H9 (cell line): Measurements from ENCODE around the gene FAM174B. TPM values are rescaled to one million over a fixed set of nuclear protein-coding genes. Genes with fewer than 3 reads are reported as not detected.

Source experiments
- DNase-seq: peaks from one replicate; pipeline ENCODE4 v3.0.0-alpha.2; 2017
- H2AFZ ChIP-seq: one replicate; pipeline ENCODE4 v1.6.1; 2013; ENCODE audit warnings: mild to moderate bottlenecking, low read length, control low read depth, moderate library complexity
- H2AK5ac ChIP-seq: 2 replicates; pipeline ENCODE4 v1.6.1; 2013; ENCODE audit warnings: low read length, control low read depth, mixed read lengths; ENCODE audit not compliant: insufficient read length
- H2BK120ac ChIP-seq: one replicate; pipeline ENCODE4 v1.6.1; 2013; ENCODE audit warnings: low read depth, mild to moderate bottlenecking, low read length, control low read depth, inconsistent platforms; ENCODE audit not compliant: poor library complexity, severe bottlenecking
- H2BK12ac ChIP-seq: 2 replicates; pipeline ENCODE4 v1.6.1; 2013; ENCODE audit warnings: low read length, control low read depth, mixed read lengths, low read depth; ENCODE audit not compliant: insufficient read length
- H2BK15ac ChIP-seq: 2 replicates; pipeline ENCODE4 v1.6.1; 2013; ENCODE audit warnings: low read depth, low read length, control low read depth
- H2BK20ac ChIP-seq: one replicate; pipeline ENCODE4 v1.6.1; 2013; ENCODE audit warnings: low read depth, mild to moderate bottlenecking, low read length, control low read depth, inconsistent platforms; ENCODE audit not compliant: poor library complexity, severe bottlenecking
- H2BK5ac ChIP-seq: 2 replicates; pipeline ENCODE4 v1.6.1; 2013; ENCODE audit warnings: low read length, control low read depth, mixed read lengths; ENCODE audit not compliant: insufficient read length
- H3K14ac ChIP-seq: 2 replicates; pipeline ENCODE4 v1.6.1; 2013; ENCODE audit warnings: low read length, control low read depth; ENCODE audit not compliant: insufficient read depth
- H3K18ac ChIP-seq: 2 replicates; pipeline ENCODE4 v1.6.1; 2013; ENCODE audit warnings: low read depth, mild to moderate bottlenecking, mixed read lengths, low read length, control low read depth; ENCODE audit not compliant: insufficient read length
- H3K23ac ChIP-seq: 2 replicates; pipeline ENCODE4 v1.6.1; 2013; ENCODE audit warnings: low read length, control low read depth, mixed read lengths, low read depth; ENCODE audit not compliant: insufficient read length
- H3K23me2 ChIP-seq: 2 replicates; pipeline ENCODE4 v1.6.1; 2013; ENCODE audit warnings: low read depth, mild to moderate bottlenecking, mixed read lengths, low read length, control low read depth; ENCODE audit not compliant: insufficient read length, poor library complexity, severe bottlenecking
- H3K27ac ChIP-seq: 2 replicates; pipeline ENCODE4 v1.5.1; 2013; ENCODE audit warnings: low read length, control low read depth, mixed read lengths, low read depth; ENCODE audit not compliant: insufficient read length
- H3K27me3 ChIP-seq: 2 replicates; pipeline ENCODE4 v1.6.1; 2013; ENCODE audit warnings: low read length, control low read depth, inconsistent platforms; ENCODE audit not compliant: insufficient read depth
- H3K4ac ChIP-seq: 2 replicates; pipeline ENCODE4 v1.6.1; 2013; ENCODE audit warnings: low read depth, mild to moderate bottlenecking, control low read depth, inconsistent platforms, low read length, moderate library complexity
- H3K4me1 ChIP-seq: 2 replicates; pipeline ENCODE4 v1.6.1; 2013; ENCODE audit warnings: low read length, control low read depth, inconsistent platforms; ENCODE audit not compliant: insufficient read depth
- H3K4me2 ChIP-seq: 2 replicates; pipeline ENCODE4 v1.6.1; 2013; ENCODE audit warnings: low read length, control low read depth, mixed read lengths; ENCODE audit not compliant: insufficient read length, insufficient read depth
- H3K56ac ChIP-seq: 2 replicates; pipeline ENCODE4 v1.6.1; 2013; ENCODE audit warnings: low read depth, mild to moderate bottlenecking, mixed read lengths, low read length, control low read depth; ENCODE audit not compliant: insufficient read length
- H3K79me1 ChIP-seq: 2 replicates; pipeline ENCODE4 v1.6.1; 2013; ENCODE audit warnings: low read depth, mild to moderate bottlenecking, moderate library complexity, low read length, control low read depth, inconsistent platforms; ENCODE audit not compliant: insufficient read depth, poor library complexity, severe bottlenecking
- H3K79me2 ChIP-seq: 2 replicates; pipeline ENCODE4 v1.6.1; 2013; ENCODE audit warnings: low read length, control low read depth, inconsistent platforms; ENCODE audit not compliant: insufficient read depth
- H3K9ac ChIP-seq: 2 replicates; pipeline ENCODE4 v1.6.1; 2013; ENCODE audit warnings: low read length, control low read depth, mixed read lengths; ENCODE audit not compliant: insufficient read length; ENCODE audit errors: extremely low read depth
- H3K9me3 ChIP-seq: one replicate; pipeline ENCODE4 v1.6.1; 2013; ENCODE audit warnings: low read depth, low read length, inconsistent platforms; ENCODE audit not compliant: control insufficient read depth
- H3T11ph ChIP-seq: one replicate; pipeline ENCODE4 v1.6.1; 2013; ENCODE audit warnings: mild to moderate bottlenecking, low read length, control low read depth, inconsistent platforms
- H4K20me1 ChIP-seq: one replicate; pipeline ENCODE4 v1.6.1; 2013; ENCODE audit not compliant: control insufficient read depth, insufficient read length, insufficient read depth
- H4K5ac ChIP-seq: 2 replicates; pipeline ENCODE4 v1.6.1; 2013; ENCODE audit warnings: low read depth, mild to moderate bottlenecking, mixed read lengths, low read length, control low read depth; ENCODE audit not compliant: insufficient read length
- H4K8ac ChIP-seq: replicated peaks from 2 replicates; pipeline ENCODE4 v1.6.1; 2013; ENCODE audit warnings: low read length, control low read depth, mixed read lengths, low read depth; ENCODE audit not compliant: insufficient read length
- H4K91ac ChIP-seq: 2 replicates; pipeline ENCODE4 v1.6.1; 2013; ENCODE audit warnings: low read depth, mild to moderate bottlenecking, moderate library complexity, mixed read lengths, low read length, control low read depth; ENCODE audit not compliant: insufficient read length
- H3K27ac Mint-ChIP-seq, 3 experiments: 2 replicates in 2 of 3; 3 replicates in 1 of 3; pipeline ENCODE4 v1.8.0; 2020 to 2021; ENCODE audit warnings: mixed read lengths in 3 of 3, mild to moderate bottlenecking in 1 of 3, moderate library complexity in 1 of 3
- H3K27me3 Mint-ChIP-seq: 2 replicates; pipeline ENCODE4 v1.8.0; 2021; ENCODE audit warnings: low read depth, mild to moderate bottlenecking, moderate library complexity, mixed read lengths
- H3K36me3 Mint-ChIP-seq, 3 experiments: 2 replicates in 2 of 3; 3 replicates in 1 of 3; pipeline ENCODE4 v1.8.0; 2020 to 2021; ENCODE audit warnings: low read depth in 3 of 3, mixed read lengths in 3 of 3; ENCODE audit not compliant: insufficient read depth in 1 of 3
- H3K4me1 Mint-ChIP-seq, 2 experiments: 2 replicates each; pipeline ENCODE4 v1.8.0; 2020; ENCODE audit warnings: mixed read lengths in 2 of 2
- H3K4me3 Mint-ChIP-seq, 2 experiments: 2 replicates in 1 of 2; 3 replicates in 1 of 2; pipeline ENCODE4 v1.8.0; 2020 to 2021; ENCODE audit warnings: mild to moderate bottlenecking in 2 of 2, mixed read lengths in 2 of 2, moderate library complexity in 1 of 2
- H3K9me3 Mint-ChIP-seq, 2 experiments: 2 replicates in 1 of 2; 3 replicates in 1 of 2; pipeline ENCODE4 v1.8.0; 2020; ENCODE audit warnings: mild to moderate bottlenecking in 2 of 2, mixed read lengths in 2 of 2, moderate library complexity in 1 of 2
- CTCF ChIP-seq: fragments of 200-600 bp; sonication (generic); conservative IDR thresholded peaks from 3 replicates; pipeline ENCODE4 v1.8.0; 2021; ENCODE audit warnings: antibody characterized with exemption, mild to moderate bottlenecking
- WGBS: extraction: QIAGEN DNeasy Blood & Tissue Kit; methylation state at CpG from one replicate; pipeline ENCODE4 v1.1.7; 2013; ENCODE audit warnings: missing lambda C conversion rate, low lambda C conversion rate, mixed read lengths; ENCODE audit not compliant: insufficient read length; ENCODE audit errors: extremely low coverage; 5-methylcytosine and 5-hydroxymethylcytosine counted together
- total RNA-seq: library from RNA; stranded (reverse); gene quantifications from 2 replicates; pipeline ENCODE4 v1.2.1, GENCODE V29; 2021

FAM174B gene
- total RNA-seq, 1 experiment from 2014 or later: 38.0 TPM

GRCh38 chr15:92671406-92671805 is 15.8 kb upstream of the FAM174B start:
- Histone ChIP-seq H4K8ac (no peak overlapping the region), H3K23me2 (no peaks in the 10 kb centered on the region), H2AFZ (no peak overlapping the region), H2BK120ac (no peak overlapping the region), H3K4ac (no peak overlapping the region), H3K9ac (no peak overlapping the region), H2AK5ac (no peak overlapping the region), H2BK5ac (no peak overlapping the region), H3K79me1 (no peaks in the 10 kb centered on the region), H3K27ac (no peak overlapping the region), H3K4me1 (peaks cover 10% of the 10 kb centered on the region; the same call in 1 of the 2 replicates), H2BK12ac (no peak overlapping the region), H3K27me3 (no peaks in the 10 kb centered on the region; the same call in none of the 2 replicates), H3T11ph (no peak overlapping the region), H3K18ac (no peak overlapping the region), H3K79me2 (no peaks in the 10 kb centered on the region), H3K4me2 (no peak overlapping the region), H3K9me3 (no peaks in the 10 kb centered on the region), H3K14ac (no peak overlapping the region), H2BK15ac (no peak overlapping the region), H4K5ac (no peak overlapping the region), H4K91ac (no peak overlapping the region), H3K23ac (no peak overlapping the region), H2BK20ac (no peak overlapping the region), H3K56ac (no peak overlapping the region), H4K20me1 (no peaks in the 10 kb centered on the region)
- DNase-seq: no peak
- Mint-ChIP-seq H3K27me3 (peaks cover 64% of the 10 kb centered on the region), H3K4me1 (peaks cover 35 to 47% of the 10 kb centered on the region in 2 experiments), H3K27ac (no peak overlapping the region), H3K9me3 (no peaks in the 10 kb centered on the region; a peak in 2 of 5 replicates), H3K4me3 (no peak overlapping the region), H3K36me3 (no peaks in the 10 kb centered on the region)
- TF ChIP-seq CTCF: no peak
- WGBS: no CpG with 5 or more reads among the region's 3 CpGs
